Rectal smooth muscle tissue (tissue), 1 donor: ENCODE measurements around the gene CYP27A1.
"Not testable (repeated sequence)": the region's sequence is repeated elsewhere in the genome, so short reads cannot be mapped to it uniquely, and the experiment has no call there.

ENCODE experiments used
- H3K27ac ChIP-seq: one replicate; pipeline ENCODE4 v1.7.0; 2013; ENCODE audit warnings: low read depth, low read length, inconsistent platforms
- H3K27me3 ChIP-seq: one replicate; pipeline ENCODE4 v1.7.0; 2013; ENCODE audit warnings: low read length; ENCODE audit not compliant: control insufficient read depth, insufficient read depth
- H3K36me3 ChIP-seq: one replicate; pipeline ENCODE4 v1.7.0; 2013; ENCODE audit warnings: low read length; ENCODE audit not compliant: control insufficient read depth, insufficient read depth
- H3K4me1 ChIP-seq: one replicate; pipeline ENCODE4 v1.7.0; 2013; ENCODE audit warnings: low read length; ENCODE audit not compliant: control insufficient read depth, insufficient read depth
- H3K4me3 ChIP-seq: one replicate; pipeline ENCODE4 v1.7.0; 2013; ENCODE audit warnings: low read length
- H3K9ac ChIP-seq: one replicate; pipeline ENCODE4 v1.7.0; 2013; ENCODE audit warnings: low read length

CYP27A1 gene

GRCh38 chr2:218748741-218749441 is 33.1 kb upstream of the CYP27A1 start:
- Histone ChIP-seq H3K9ac (no peak overlapping the region), H3K4me3 (no peak overlapping the region), H3K27ac (no peak overlapping the region), H3K27me3 (no peaks in the 10 kb centered on the region), H3K36me3 (peaks cover 49% of the 10 kb centered on the region), H3K4me1 (no peaks in the 10 kb centered on the region)

- no peak overlapping the region for H3K9ac ChIP-seq
- H3K4me3 ChIP-seq, result no peak overlapping the region
- peaks cover 29% of the 10 kb centered on the region for H3K36me3 ChIP-seq
- no peak overlapping the region for H3K27ac ChIP-seq
- no peaks in the 10 kb centered on the region for H3K27me3 ChIP-seq
- no peaks in the 10 kb centered on the region for H3K4me1 ChIP-seq
Measured at GRCh38 chr2:218754201-218754600, 27.7 kb upstream of the CYP27A1 start.

- Histone ChIP-seq H3K36me3 (peaks cover 26% of the 10 kb centered on the region), H3K9ac (no peak overlapping the region), H3K4me3 (no peak overlapping the region), H3K27me3 (no peaks in the 10 kb centered on the region), H3K27ac (no peak overlapping the region), H3K4me1 (no peaks in the 10 kb centered on the region)
Measured at GRCh38 chr2:218754781-218755180, 27.2 kb upstream of the CYP27A1 start.

GRCh38 chr2:218755198-218755566 is 26.8 kb upstream of the CYP27A1 start:
- Histone ChIP-seq H3K27ac (no peak overlapping the region), H3K9ac (no peak overlapping the region), H3K4me3 (no peak overlapping the region), H3K4me1 (no peaks in the 10 kb centered on the region), H3K27me3 (no peaks in the 10 kb centered on the region), H3K36me3 (peaks cover 22% of the 10 kb centered on the region)

- Histone ChIP-seq H3K27ac (no peak overlapping the region), H3K36me3 (peaks cover 18% of the 10 kb centered on the region), H3K4me3 (no peak overlapping the region), H3K27me3 (no peaks in the 10 kb centered on the region), H3K9ac (no peak overlapping the region), H3K4me1 (no peaks in the 10 kb centered on the region)
Measured at GRCh38 chr2:218755567-218756404, 26.2 kb upstream of the CYP27A1 start.

GRCh38 chr2:218756599-218757377 is 25.2 kb upstream of the CYP27A1 start:
- Histone ChIP-seq H3K4me3 (no peak overlapping the region), H3K27me3 (no peaks in the 10 kb centered on the region), H3K36me3 (peaks cover 18% of the 10 kb centered on the region), H3K27ac (no peak overlapping the region), H3K9ac (no peak overlapping the region), H3K4me1 (no peaks in the 10 kb centered on the region)

- H3K36me3 ChIP-seq, result no peaks in the 10 kb centered on the region
- no peaks in the 10 kb centered on the region for H3K27me3 ChIP-seq
- no peak overlapping the region for H3K4me3 ChIP-seq
- H3K27ac ChIP-seq, result no peak overlapping the region
- H3K4me1 ChIP-seq, result no peaks in the 10 kb centered on the region
- no peak overlapping the region for H3K9ac ChIP-seq
Measured at GRCh38 chr2:218761795-218762194, 20.2 kb upstream of the CYP27A1 start.

GRCh38 chr2:218772759-218773158 is 9.2 kb upstream of the CYP27A1 start:
- H3K4me3 ChIP-seq, H3K4me1 ChIP-seq, H3K9ac ChIP-seq, H3K36me3 ChIP-seq, H3K27me3 ChIP-seq, H3K27ac ChIP-seq: not testable (repeated sequence)

- Histone ChIP-seq H3K9ac (no peak overlapping the region), H3K36me3 (no peaks in the 10 kb centered on the region), H3K4me3 (no peak overlapping the region), H3K27me3 (no peaks in the 10 kb centered on the region), H3K4me1 (no peaks in the 10 kb centered on the region), H3K27ac (no peak overlapping the region)
Measured at GRCh38 chr2:218773881-218774280, 8.1 kb upstream of the CYP27A1 start.

GRCh38 chr2:218776488-218776887 is 5.5 kb upstream of the CYP27A1 start:
- Histone ChIP-seq H3K9ac (no peak overlapping the region), H3K27me3 (no peaks in the 10 kb centered on the region), H3K4me1 (peaks cover 3% of the 10 kb centered on the region), H3K36me3 (no peaks in the 10 kb centered on the region), H3K4me3 (no peak overlapping the region), H3K27ac (no peak overlapping the region)

- no peak overlapping the region for H3K9ac ChIP-seq
- peaks cover 3% of the 10 kb centered on the region for H3K4me1 ChIP-seq
- H3K27me3 ChIP-seq, result no peaks in the 10 kb centered on the region
- no peaks in the 10 kb centered on the region for H3K36me3 ChIP-seq
- no peak overlapping the region for H3K27ac ChIP-seq
- no peak overlapping the region for H3K4me3 ChIP-seq
Measured at GRCh38 chr2:218777276-218777990, 4.5 kb upstream of the CYP27A1 start.

GRCh38 chr2:218780046-218780445 is 1.9 kb upstream of the CYP27A1 start:
- H3K36me3 ChIP-seq, result no peaks in the 10 kb centered on the region
- peaks cover 3% of the 10 kb centered on the region for H3K4me1 ChIP-seq
- no peak overlapping the region for H3K9ac ChIP-seq
- H3K27ac ChIP-seq, result no peak overlapping the region
- no peak overlapping the region for H3K4me3 ChIP-seq
- no peaks in the 10 kb centered on the region for H3K27me3 ChIP-seq
